ENCODE data around the gene C4orf36.

C4orf36 gene

GRCh38 chr4:86853209-86853608 is 39.0 kb downstream of the C4orf36 start:
- DNase-seq = no peak

DNA sequence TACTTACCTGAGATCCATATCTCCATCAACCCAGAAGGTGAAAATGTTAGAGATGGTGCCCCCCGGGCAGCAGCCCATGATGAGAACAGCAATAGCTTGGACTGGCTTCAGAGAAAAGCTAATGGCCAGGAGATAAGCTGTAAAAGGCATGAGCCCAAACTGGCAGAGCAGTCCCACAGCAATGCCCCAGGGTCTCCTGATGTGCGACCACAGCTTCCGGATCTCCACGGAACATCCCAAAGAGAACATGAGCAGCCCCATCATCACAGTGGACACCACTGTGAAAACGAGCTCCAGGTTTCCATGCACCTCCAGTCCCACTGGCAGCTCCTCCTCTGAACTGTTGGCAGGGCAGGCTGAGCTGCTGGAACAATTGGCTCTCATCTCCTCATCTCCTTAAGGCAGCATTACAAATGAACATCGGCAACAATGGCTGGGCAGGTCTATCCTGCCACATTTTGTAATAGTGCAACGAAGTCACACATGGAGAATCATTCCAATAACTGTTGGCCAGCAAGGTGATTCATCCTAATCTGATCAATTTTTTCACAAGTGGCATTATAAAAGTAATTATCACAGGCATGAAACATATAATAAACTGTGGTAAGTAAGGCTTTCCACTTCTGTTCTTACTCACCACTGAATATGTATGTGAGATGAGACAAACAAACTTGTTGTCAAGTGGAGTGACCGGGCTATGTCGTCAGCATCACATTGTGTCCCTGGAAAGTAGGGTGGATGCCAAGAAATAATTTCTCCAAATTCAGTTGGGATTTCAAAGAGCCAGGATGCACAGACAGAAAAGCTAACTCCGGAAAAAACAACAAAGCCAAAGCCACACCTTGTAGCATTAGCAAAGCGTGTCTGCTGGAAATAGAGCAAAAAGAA is 43.2 kb downstream of the C4orf36 start, which contains the start of gene SLC10A6:
SLC10A6 (minus strand) TSS at position 653 of the 888 bp plus-strand sequence; CDS start at position 384, 269 bp downstream.
- DNase-seq = no peak

DNA sequence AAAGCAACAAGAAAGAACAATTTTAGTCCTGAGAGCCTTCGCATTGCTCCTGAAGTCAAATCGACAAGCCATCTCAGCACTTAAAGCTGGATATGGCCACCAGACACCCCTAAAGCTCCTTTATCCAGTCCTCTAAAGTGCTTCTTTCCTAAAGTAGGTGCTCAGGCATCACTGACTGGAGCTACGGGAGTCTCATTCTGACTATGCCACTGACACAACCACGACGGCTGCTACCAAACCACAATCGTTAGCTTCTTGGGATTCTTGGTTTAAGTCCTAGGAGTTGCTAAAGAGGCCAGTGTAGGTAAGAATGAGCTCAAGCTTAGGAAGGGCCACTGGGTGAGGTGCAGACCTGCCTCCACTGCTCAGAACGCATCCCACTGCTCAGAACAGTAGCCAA is 44.1 kb downstream of the C4orf36 start:
- no peak for DNase-seq

GRCh38 chr4:86847571-86847970 is 44.7 kb downstream of the C4orf36 start:
- no peak for DNase-seq

DNA sequence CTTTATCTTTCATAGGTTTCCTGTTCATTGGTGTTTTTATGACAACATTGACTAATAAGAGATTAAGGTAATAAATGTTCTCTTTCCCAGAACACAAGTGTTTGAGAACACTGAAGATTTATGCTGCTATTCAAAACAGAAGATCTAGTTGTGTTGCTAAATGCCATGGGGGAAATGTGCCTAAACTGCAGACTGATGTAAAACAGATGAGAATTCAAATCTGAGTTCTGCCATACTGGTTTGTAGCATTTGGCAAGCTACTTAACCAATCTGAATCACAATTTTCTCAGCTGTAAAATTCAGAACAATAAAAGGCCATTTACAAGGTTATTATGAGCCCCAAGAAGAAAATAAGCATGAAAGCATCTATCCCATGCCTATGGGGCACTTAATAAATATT is 45.3 kb downstream of the C4orf36 start:
- no peak for DNase-seq

GRCh38 chr4:86845593-86845992 is 46.6 kb downstream of the C4orf36 start:
- DNase-seq = no peak

GRCh38 chr4:86841309-86841708 is 50.9 kb downstream of the C4orf36 start:
- no peak for DNase-seq

DNA sequence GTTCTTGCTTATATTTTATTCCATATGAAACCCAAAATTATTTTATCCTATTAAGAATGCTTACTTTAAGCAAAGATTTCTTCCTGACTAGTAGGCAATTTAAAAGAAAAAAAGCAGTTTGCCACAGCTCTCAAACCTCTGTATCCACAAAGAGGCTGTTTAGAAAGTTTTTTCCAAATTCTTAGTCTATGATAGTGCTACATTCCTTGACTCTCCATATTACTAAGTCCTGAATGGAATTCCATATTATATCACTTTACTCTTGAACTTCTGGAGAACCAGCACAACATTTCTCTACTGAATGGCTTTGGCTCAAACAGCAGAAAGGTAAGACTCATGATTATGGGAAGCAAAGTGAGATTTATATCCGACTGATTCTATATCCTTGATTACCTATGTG is 51.4 kb downstream of the C4orf36 start:
- no peak for DNase-seq

DNA sequence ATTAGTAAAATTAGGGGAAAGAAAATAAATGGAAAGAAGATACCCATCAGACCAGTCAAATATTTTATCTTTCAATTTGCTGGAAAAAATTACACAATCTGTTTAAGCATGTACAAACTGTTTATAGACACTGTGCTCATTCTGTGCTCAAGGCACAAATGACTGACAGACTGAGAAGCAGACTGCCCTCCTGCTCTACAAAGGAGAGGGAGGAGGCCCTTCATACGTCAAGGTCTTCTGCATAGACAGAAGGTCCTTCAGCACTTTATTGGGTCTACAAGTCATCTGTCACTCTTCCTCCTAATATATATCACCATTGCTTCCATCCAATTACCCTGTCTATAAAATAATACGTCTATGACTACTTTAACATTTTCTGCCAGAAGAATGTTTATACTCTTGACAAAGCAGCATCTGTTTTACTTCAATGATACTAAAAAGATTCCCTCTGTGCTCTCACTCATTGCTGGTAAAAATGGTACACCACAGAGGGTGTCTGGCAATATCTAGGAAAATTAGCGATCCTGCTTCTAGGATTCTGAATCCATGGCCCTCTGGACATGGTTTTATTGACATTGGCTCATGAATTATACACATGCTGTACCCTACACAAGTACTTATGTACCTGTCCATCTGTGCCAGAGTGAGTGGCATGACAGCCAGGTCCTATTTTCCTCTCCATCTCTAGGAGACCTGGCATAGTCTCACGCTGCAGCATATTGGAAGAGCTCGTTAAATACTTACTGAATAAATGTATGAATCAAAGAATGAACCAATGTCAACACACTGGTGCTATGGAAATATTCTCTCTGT is 54.3 kb downstream of the C4orf36 start:
- no peak for DNase-seq

DNA sequence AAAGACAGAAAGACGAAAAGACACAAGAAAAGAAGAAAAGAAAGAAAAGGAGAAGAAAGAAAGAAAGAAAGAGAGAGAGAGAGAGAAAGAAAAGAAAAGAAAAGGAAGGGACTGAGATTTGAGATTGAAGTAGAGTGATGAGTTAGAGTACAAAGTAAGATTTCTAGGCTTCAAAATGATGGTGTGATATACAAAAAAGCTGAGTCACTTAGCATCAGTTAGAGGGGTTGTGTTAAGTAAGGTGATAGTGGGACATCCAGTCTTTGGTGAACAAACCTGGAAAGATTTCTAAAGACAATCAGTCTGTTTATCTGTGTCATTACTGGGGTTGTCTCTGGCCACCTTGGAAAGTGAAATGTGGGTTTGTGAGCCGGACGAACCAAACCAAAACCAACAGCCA is 56.5 kb downstream of the C4orf36 start:
- no peak for DNase-seq

DNA sequence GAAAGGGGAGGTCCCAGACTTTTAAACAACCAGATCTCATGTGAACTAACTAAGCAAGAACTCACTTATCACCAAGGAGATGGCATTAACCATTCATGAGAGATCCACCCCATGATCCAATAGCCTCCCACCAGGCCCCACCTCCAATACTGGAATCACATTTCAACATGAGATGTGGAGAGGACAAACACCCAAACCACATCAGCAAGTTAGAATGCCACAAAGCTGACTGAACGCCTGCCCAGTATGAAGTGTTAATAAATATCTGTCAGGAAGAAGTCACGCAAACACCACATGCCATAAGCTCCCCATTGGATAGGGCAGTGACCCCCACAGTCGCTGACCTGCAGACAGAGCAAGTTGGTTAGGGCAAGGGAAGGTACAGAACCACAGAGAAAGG is 57.3 kb downstream of the C4orf36 start:
- no peak for DNase-seq

DNA sequence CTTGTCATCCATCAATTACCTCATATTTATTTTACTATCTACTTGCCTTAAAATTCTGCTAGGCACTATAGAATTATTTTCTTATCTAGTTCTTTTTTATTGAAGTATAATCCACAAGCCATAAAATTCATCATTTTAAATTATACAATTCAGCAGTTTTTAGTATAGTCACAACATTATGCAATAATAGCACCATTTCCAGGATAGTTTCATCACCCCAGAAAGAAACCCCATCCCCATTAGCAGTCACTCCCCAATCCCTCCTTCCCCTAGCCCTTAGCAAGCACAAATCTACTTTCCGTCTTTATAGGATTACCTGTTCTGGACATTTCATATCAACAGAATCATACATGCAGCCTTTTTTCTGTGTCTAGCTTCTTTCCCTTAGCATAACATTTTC is 58.6 kb downstream of the C4orf36 start:
- DNase-seq = no peak

DNA sequence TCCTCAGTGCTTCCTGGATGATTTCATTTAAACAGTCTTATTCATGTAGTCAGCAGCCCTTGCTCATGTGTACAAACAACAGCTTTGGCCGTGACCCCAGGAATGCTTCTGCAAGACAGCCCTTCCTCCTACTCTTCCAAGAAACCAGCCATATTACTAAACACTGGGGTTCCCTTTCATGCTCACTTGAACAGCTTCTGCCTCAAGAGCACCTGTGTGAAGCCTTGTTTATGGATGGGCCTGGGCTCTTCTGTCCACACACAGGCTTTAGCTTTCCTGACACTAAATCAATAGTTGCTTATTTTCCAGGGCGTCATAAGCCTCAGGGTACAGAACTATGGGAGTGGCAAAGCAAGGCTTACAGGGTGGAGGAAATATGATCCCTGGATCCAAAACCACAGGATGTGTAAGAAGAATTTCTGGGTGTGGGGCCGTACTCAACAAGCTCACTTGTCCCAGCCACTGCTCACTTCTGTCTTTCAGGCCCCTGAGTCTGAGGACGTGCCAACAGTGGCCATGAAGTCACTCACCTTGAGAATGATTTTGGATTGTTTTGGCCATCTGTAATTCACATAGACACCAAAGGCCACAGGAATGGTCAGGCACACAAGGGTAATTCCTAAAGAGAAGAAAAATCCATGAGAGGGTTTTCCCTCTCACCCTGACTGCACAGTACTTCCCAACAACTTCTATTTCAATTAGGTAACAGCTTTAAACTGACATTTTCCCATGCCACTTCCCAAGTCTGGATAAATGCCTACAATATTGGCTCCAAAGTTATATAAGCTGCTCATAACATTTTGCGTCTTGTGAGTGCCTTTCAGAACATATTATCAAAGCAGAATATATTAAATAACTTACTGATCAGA is 60.7 kb downstream of the C4orf36 start:
- no peak for DNase-seq

Measured in activated T-cell treated with anti-CD3 and anti-CD28 coated beads for 4 hours (primary cell).